H9 (cell line): ENCODE results near the gene SLC25A26. TPM values are rescaled to one million over a fixed set of nuclear protein-coding genes. Genes with fewer than 3 reads are reported as not detected.

Source experiments
- DNase-seq: peaks from one replicate; pipeline ENCODE4 v3.0.0-alpha.2; 2017
- H2AFZ ChIP-seq: one replicate; pipeline ENCODE4 v1.6.1; 2013; ENCODE audit warnings: mild to moderate bottlenecking, low read length, control low read depth, moderate library complexity
- H2AK5ac ChIP-seq: 2 replicates; pipeline ENCODE4 v1.6.1; 2013; ENCODE audit warnings: low read length, control low read depth, mixed read lengths; ENCODE audit not compliant: insufficient read length
- H2BK120ac ChIP-seq: one replicate; pipeline ENCODE4 v1.6.1; 2013; ENCODE audit warnings: low read depth, mild to moderate bottlenecking, low read length, control low read depth, inconsistent platforms; ENCODE audit not compliant: poor library complexity, severe bottlenecking
- H2BK12ac ChIP-seq: 2 replicates; pipeline ENCODE4 v1.6.1; 2013; ENCODE audit warnings: low read length, control low read depth, mixed read lengths, low read depth; ENCODE audit not compliant: insufficient read length
- H2BK15ac ChIP-seq: 2 replicates; pipeline ENCODE4 v1.6.1; 2013; ENCODE audit warnings: low read depth, low read length, control low read depth
- H2BK20ac ChIP-seq: one replicate; pipeline ENCODE4 v1.6.1; 2013; ENCODE audit warnings: low read depth, mild to moderate bottlenecking, low read length, control low read depth, inconsistent platforms; ENCODE audit not compliant: poor library complexity, severe bottlenecking
- H2BK5ac ChIP-seq: 2 replicates; pipeline ENCODE4 v1.6.1; 2013; ENCODE audit warnings: low read length, control low read depth, mixed read lengths; ENCODE audit not compliant: insufficient read length
- H3K14ac ChIP-seq: 2 replicates; pipeline ENCODE4 v1.6.1; 2013; ENCODE audit warnings: low read length, control low read depth; ENCODE audit not compliant: insufficient read depth
- H3K18ac ChIP-seq: 2 replicates; pipeline ENCODE4 v1.6.1; 2013; ENCODE audit warnings: low read depth, mild to moderate bottlenecking, mixed read lengths, low read length, control low read depth; ENCODE audit not compliant: insufficient read length
- H3K23ac ChIP-seq: 2 replicates; pipeline ENCODE4 v1.6.1; 2013; ENCODE audit warnings: low read length, control low read depth, mixed read lengths, low read depth; ENCODE audit not compliant: insufficient read length
- H3K23me2 ChIP-seq: 2 replicates; pipeline ENCODE4 v1.6.1; 2013; ENCODE audit warnings: low read depth, mild to moderate bottlenecking, mixed read lengths, low read length, control low read depth; ENCODE audit not compliant: insufficient read length, poor library complexity, severe bottlenecking
- H3K27ac ChIP-seq: 2 replicates; pipeline ENCODE4 v1.5.1; 2013; ENCODE audit warnings: low read length, control low read depth, mixed read lengths, low read depth; ENCODE audit not compliant: insufficient read length
- H3K27me3 ChIP-seq: 2 replicates; pipeline ENCODE4 v1.6.1; 2013; ENCODE audit warnings: low read length, control low read depth, inconsistent platforms; ENCODE audit not compliant: insufficient read depth
- H3K4ac ChIP-seq: 2 replicates; pipeline ENCODE4 v1.6.1; 2013; ENCODE audit warnings: low read depth, mild to moderate bottlenecking, control low read depth, inconsistent platforms, low read length, moderate library complexity
- H3K4me1 ChIP-seq: 2 replicates; pipeline ENCODE4 v1.6.1; 2013; ENCODE audit warnings: low read length, control low read depth, inconsistent platforms; ENCODE audit not compliant: insufficient read depth
- H3K4me2 ChIP-seq: 2 replicates; pipeline ENCODE4 v1.6.1; 2013; ENCODE audit warnings: low read length, control low read depth, mixed read lengths; ENCODE audit not compliant: insufficient read length, insufficient read depth
- H3K56ac ChIP-seq: 2 replicates; pipeline ENCODE4 v1.6.1; 2013; ENCODE audit warnings: low read depth, mild to moderate bottlenecking, mixed read lengths, low read length, control low read depth; ENCODE audit not compliant: insufficient read length
- H3K79me1 ChIP-seq: 2 replicates; pipeline ENCODE4 v1.6.1; 2013; ENCODE audit warnings: low read depth, mild to moderate bottlenecking, moderate library complexity, low read length, control low read depth, inconsistent platforms; ENCODE audit not compliant: insufficient read depth, poor library complexity, severe bottlenecking
- H3K79me2 ChIP-seq: 2 replicates; pipeline ENCODE4 v1.6.1; 2013; ENCODE audit warnings: low read length, control low read depth, inconsistent platforms; ENCODE audit not compliant: insufficient read depth
- H3K9ac ChIP-seq: 2 replicates; pipeline ENCODE4 v1.6.1; 2013; ENCODE audit warnings: low read length, control low read depth, mixed read lengths; ENCODE audit not compliant: insufficient read length; ENCODE audit errors: extremely low read depth
- H3K9me3 ChIP-seq: one replicate; pipeline ENCODE4 v1.6.1; 2013; ENCODE audit warnings: low read depth, low read length, inconsistent platforms; ENCODE audit not compliant: control insufficient read depth
- H3T11ph ChIP-seq: one replicate; pipeline ENCODE4 v1.6.1; 2013; ENCODE audit warnings: mild to moderate bottlenecking, low read length, control low read depth, inconsistent platforms
- H4K20me1 ChIP-seq: one replicate; pipeline ENCODE4 v1.6.1; 2013; ENCODE audit not compliant: control insufficient read depth, insufficient read length, insufficient read depth
- H4K5ac ChIP-seq: 2 replicates; pipeline ENCODE4 v1.6.1; 2013; ENCODE audit warnings: low read depth, mild to moderate bottlenecking, mixed read lengths, low read length, control low read depth; ENCODE audit not compliant: insufficient read length
- H4K8ac ChIP-seq: replicated peaks from 2 replicates; pipeline ENCODE4 v1.6.1; 2013; ENCODE audit warnings: low read length, control low read depth, mixed read lengths, low read depth; ENCODE audit not compliant: insufficient read length
- H4K91ac ChIP-seq: 2 replicates; pipeline ENCODE4 v1.6.1; 2013; ENCODE audit warnings: low read depth, mild to moderate bottlenecking, moderate library complexity, mixed read lengths, low read length, control low read depth; ENCODE audit not compliant: insufficient read length
- H3K27ac Mint-ChIP-seq, 3 experiments: 2 replicates in 2 of 3; 3 replicates in 1 of 3; pipeline ENCODE4 v1.8.0; 2020 to 2021; ENCODE audit warnings: mixed read lengths in 3 of 3, mild to moderate bottlenecking in 1 of 3, moderate library complexity in 1 of 3
- H3K27me3 Mint-ChIP-seq: 2 replicates; pipeline ENCODE4 v1.8.0; 2021; ENCODE audit warnings: low read depth, mild to moderate bottlenecking, moderate library complexity, mixed read lengths
- H3K36me3 Mint-ChIP-seq, 3 experiments: 2 replicates in 2 of 3; 3 replicates in 1 of 3; pipeline ENCODE4 v1.8.0; 2020 to 2021; ENCODE audit warnings: low read depth in 3 of 3, mixed read lengths in 3 of 3; ENCODE audit not compliant: insufficient read depth in 1 of 3
- H3K4me1 Mint-ChIP-seq, 2 experiments: 2 replicates each; pipeline ENCODE4 v1.8.0; 2020; ENCODE audit warnings: mixed read lengths in 2 of 2
- H3K4me3 Mint-ChIP-seq, 2 experiments: 2 replicates in 1 of 2; 3 replicates in 1 of 2; pipeline ENCODE4 v1.8.0; 2020 to 2021; ENCODE audit warnings: mild to moderate bottlenecking in 2 of 2, mixed read lengths in 2 of 2, moderate library complexity in 1 of 2
- H3K9me3 Mint-ChIP-seq, 2 experiments: 2 replicates in 1 of 2; 3 replicates in 1 of 2; pipeline ENCODE4 v1.8.0; 2020; ENCODE audit warnings: mild to moderate bottlenecking in 2 of 2, mixed read lengths in 2 of 2, moderate library complexity in 1 of 2
- CTCF ChIP-seq: fragments of 200-600 bp; sonication (generic); conservative IDR thresholded peaks from 3 replicates; pipeline ENCODE4 v1.8.0; 2021; ENCODE audit warnings: antibody characterized with exemption, mild to moderate bottlenecking
- WGBS: extraction: QIAGEN DNeasy Blood & Tissue Kit; methylation state at CpG from one replicate; pipeline ENCODE4 v1.1.7; 2013; ENCODE audit warnings: missing lambda C conversion rate, low lambda C conversion rate, mixed read lengths; ENCODE audit not compliant: insufficient read length; ENCODE audit errors: extremely low coverage; 5-methylcytosine and 5-hydroxymethylcytosine counted together
- total RNA-seq: library from RNA; stranded (reverse); gene quantifications from 2 replicates; pipeline ENCODE4 v1.2.1, GENCODE V29; 2021

The SLC25A26 gene
- total RNA-seq, 1 experiment from 2014 or later, result 30.2 TPM

- Histone ChIP-seq H2BK12ac (no peak overlapping the region), H3K79me1 (no peaks in the 10 kb centered on the region), H3K9me3 (no peaks in the 10 kb centered on the region), H3K14ac (no peak overlapping the region), H2AFZ (no peak overlapping the region), H2BK15ac (no peak overlapping the region), H3K18ac (no peak overlapping the region), H3K23me2 (no peaks in the 10 kb centered on the region), H3K4me2 (no peak overlapping the region), H2BK120ac (no peak overlapping the region), H3K79me2 (0 out of 2 replicates have a peak, but pooled peaks cover 2% of the 10 kb centered on the region), H4K20me1 (no peaks in the 10 kb centered on the region), H3K27me3 (no peaks in the 10 kb centered on the region), H3K9ac (no peak overlapping the region), H4K8ac (no peak overlapping the region), H3K23ac (no peak overlapping the region), H3K27ac (no peak overlapping the region), H2BK20ac (no peak overlapping the region), H2AK5ac (no peak overlapping the region), H2BK5ac (no peak overlapping the region), H3K4ac (no peak overlapping the region), H4K5ac (no peak overlapping the region), H3K56ac (no peak overlapping the region), H4K91ac (no peak overlapping the region), H3T11ph (no peak overlapping the region), H3K4me1 (no peaks in the 10 kb centered on the region)
- no peaks in the 10 kb centered on the region for H3K9me3 Mint-ChIP-seq
- H3K27ac Mint-ChIP-seq, result no peak overlapping the region
- no peak for TF ChIP-seq CTCF
- peaks cover 0 to 4% (median 4%) of the 10 kb centered on the region in 3 experiments; a peak in 2 of 7 replicates for H3K36me3 Mint-ChIP-seq
- H3K27me3 Mint-ChIP-seq, result no peaks in the 10 kb centered on the region
- peaks cover 7 to 10% of the 10 kb centered on the region in 2 experiments for H3K4me1 Mint-ChIP-seq
- H3K4me3 Mint-ChIP-seq, result no peak overlapping the region
- WGBS, result no CpG with 5 or more reads among the region's 2 CpGs
- no peak for DNase-seq
Observed at GRCh38 chr3:66271231-66271630, 50.4 kb downstream of the SLC25A26 start.
